HepG2 (cell line): Measurements from ENCODE around the gene NR3C2. TPM values are rescaled to one million over a fixed set of nuclear protein-coding genes. Genes with fewer than 3 reads are reported as not detected.

ENCODE experiments used
- ATAC-seq: fragments of 200-7000 bp; cut with Tn5 transposase; 3 replicates; pipeline ENCODE4 v1.9.1; 2020; ENCODE audit warnings: mild to moderate bottlenecking, moderate library complexity
- BruUV-seq: library from RNA; stranded (reverse); fragments of 400-500 nt; replicated peaks from 2 replicates; lab custom pipeline; 2021; lab: Mats Ljungman, UMichigan
- CTCF ChIA-PET: fragments of 300-600 bp; formaldehyde crosslinking; extraction: SDS; loops from one replicate; lab custom pipeline; 2021; ENCODE audit warnings: low total read pairs, inconsistent platforms, low intra/inter-chr PET ratio; lab: Yijun Ruan, JAX
- POLR2A ChIA-PET: fragments of 350-600 bp; sonication (Branson Sonifier 250); formaldehyde crosslinking; loops from one replicate; lab custom pipeline; 2020; ENCODE audit warnings: antibody characterized with exemption, inconsistent platforms; lab: Yijun Ruan, JAX
- DNase-seq: peaks from one replicate; pipeline ENCODE4 v3.0.0-alpha.2; 2015; ENCODE audit warnings: low spot score
- FAIRE-seq: peaks from 3 replicates; lab custom pipeline; 2011; peaks lifted over from hg19 to GRCh38; lab: Jason Lieb, UNC
- H2AFZ ChIP-seq: one replicate; pipeline ENCODE4 v1.6.1; 2011; ENCODE audit warnings: low read length, inconsistent platforms
- H3K27ac ChIP-seq: fragments of 300-600 bp; 3 replicates; pipeline ENCODE4 v1.8.0; 2011; ENCODE audit warnings: mixed run types, mild to moderate bottlenecking, mixed read lengths, low read length, inconsistent platforms; ENCODE audit not compliant: insufficient read depth; ENCODE audit errors: extremely low read length
- H3K27me3 ChIP-seq, 2 experiments: fragments of 200-600 bp in 1 of 2; 2 replicates in 1 of 2; 3 replicates in 1 of 2; pipeline versions ENCODE4 v1.6.0 to v1.8.0; 2011; ENCODE audit warnings: low read length in 2 of 2, mild to moderate bottlenecking in 2 of 2, moderate library complexity in 2 of 2, inconsistent platforms in 1 of 2; ENCODE audit not compliant: insufficient read depth in 2 of 2, control insufficient read depth in 1 of 2
- H3K36me3 ChIP-seq, 2 experiments: fragments of 200-600 bp in 1 of 2; replicated peaks in 1 of 2; 2 replicates in 1 of 2; 3 replicates in 1 of 2; pipeline versions ENCODE4 v1.5.1 to v1.8.0; 2011; ENCODE audit warnings: low read length in 2 of 2, inconsistent platforms in 1 of 2; ENCODE audit not compliant: insufficient read depth in 2 of 2, control insufficient read depth in 1 of 2
- H3K4me1 ChIP-seq: 2 replicates; pipeline ENCODE4 v1.5.1; 2012; ENCODE audit warnings: low read length, inconsistent platforms; ENCODE audit not compliant: insufficient read depth
- H3K4me2 ChIP-seq: 2 replicates; pipeline ENCODE4 v1.6.0; 2011; ENCODE audit warnings: low read depth, low read length, inconsistent platforms
- H3K4me3 ChIP-seq, 3 experiments: fragments of 200-600 bp in 1 of 3; sonication (generic), shearing (Covaris generic) in 1 of 3; replicated peaks in 1 of 3; 2 replicates each; pipeline ENCODE4 v1.5.1; 2011 to 2016; ENCODE audit warnings: low read length in 3 of 3, inconsistent platforms in 2 of 3, low read depth in 2 of 3, mild to moderate bottlenecking in 2 of 3, control low read depth in 1 of 3, mixed read lengths in 1 of 3; ENCODE audit not compliant: insufficient read depth in 1 of 3
- H3K79me2 ChIP-seq: one replicate; pipeline ENCODE4 v1.6.1; 2011; ENCODE audit warnings: low read length, inconsistent platforms; ENCODE audit not compliant: insufficient read depth
- H3K9ac ChIP-seq: 2 replicates; pipeline ENCODE4 v1.6.0; 2011; ENCODE audit warnings: mild to moderate bottlenecking, low read depth, low read length, inconsistent platforms; ENCODE audit not compliant: insufficient read depth
- H3K9me3 ChIP-seq: 2 replicates; pipeline ENCODE4 v1.5.1; 2012; ENCODE audit warnings: mild to moderate bottlenecking, low read length
- H4K20me1 ChIP-seq: 2 replicates; pipeline ENCODE4 v1.6.0; 2011; ENCODE audit warnings: inconsistent platforms, mild to moderate bottlenecking, low read length, moderate library complexity; ENCODE audit not compliant: insufficient read depth
- RFX5 ChIP-seq: IDR thresholded peaks from 2 replicates; pipeline ENCODE4 v1.6.1; 2011; ENCODE audit warnings: low read depth, low read length, improper control_type of control experiment
- ZKSCAN5 ChIP-seq: sonication (generic); formaldehyde crosslinking; IDR thresholded peaks from 2 replicates; pipeline ENCODE4 v1.5.1; 2020; ENCODE audit warnings: mild to moderate bottlenecking, missing genetic modification reagents
- ZNF546 ChIP-seq: sonication (generic); formaldehyde crosslinking; conservative IDR thresholded peaks from 2 replicates; pipeline ENCODE4 v1.8.1; 2023; ENCODE audit warnings: mild to moderate bottlenecking, missing genetic modification reagents
- WGBS: methylation state at CpG from one replicate; pipeline ENCODE4 v1.1.6; 2017; ENCODE audit warnings: low lambda C conversion rate; 5-methylcytosine and 5-hydroxymethylcytosine counted together
- in situ Hi-C: cut with HindIII; loops from 2 replicates; pipeline ENCODE4 v1.10.0; 2017; ENCODE audit warnings: low pct_unique_long_range_greater_than_20kb; ENCODE audit not compliant: extremely low pct_ligation_motif_present
- intact Hi-C: fragments of 100-400 bp; cut with micrococcal nuclease; formaldehyde crosslinking; loops from one replicate; pipeline ENCODE4 v1.10.0; 2022; ENCODE audit not compliant: unreplicated experiment
- polyA plus RNA-seq, 8 experiments: library from polyadenylated mRNA; depleted of rRNA in 3 of 8; stranded (reverse) in 7 of 8; unstranded in 1 of 8; fragments of >200 nt; fragmentation: Illumina TruSeq in 4 of 8; extraction: Trizol in 4 of 8; gene quantifications; 2 replicates each; pipeline versions ENCODE4 v1.2.1 to v1.2.3, GENCODE V29; 2011 to 2016; ENCODE audit warnings: low read depth in 4 of 8, missing spikeins in 1 of 8, mixed read lengths in 1 of 8; ENCODE audit not compliant: insufficient read depth in 1 of 8
- total RNA-seq, 5 experiments: library from RNA; depleted of rRNA; stranded (reverse); fragments of >200 nt; fragmentation: Illumina TruSeq; extraction: Trizol; gene quantifications; 2 replicates each; pipeline ENCODE4 v1.2.3, GENCODE V29; 2016; ENCODE audit warnings: low read depth in 1 of 5
- TF ChIP-seq, protein P1 (sequence below): sonication (generic); formaldehyde crosslinking; IDR thresholded peaks from 2 replicates; pipeline ENCODE4 v1.5.0; 2020; ENCODE audit warnings: missing genetic modification reagents
- TF ChIP-seq, protein P2 (sequence below): sonication (generic); formaldehyde crosslinking; IDR thresholded peaks from 2 replicates; pipeline ENCODE4 v1.5.1; 2020; ENCODE audit warnings: mild to moderate bottlenecking, moderate library complexity, missing genetic modification reagents

Gene NR3C2
- total and polyA plus RNA-seq, 2 of the 13 experiments (the other 11 are each of a cell fraction or from before 2014, with no cell fraction given): 0.26 to 0.46 TPM

DNA sequence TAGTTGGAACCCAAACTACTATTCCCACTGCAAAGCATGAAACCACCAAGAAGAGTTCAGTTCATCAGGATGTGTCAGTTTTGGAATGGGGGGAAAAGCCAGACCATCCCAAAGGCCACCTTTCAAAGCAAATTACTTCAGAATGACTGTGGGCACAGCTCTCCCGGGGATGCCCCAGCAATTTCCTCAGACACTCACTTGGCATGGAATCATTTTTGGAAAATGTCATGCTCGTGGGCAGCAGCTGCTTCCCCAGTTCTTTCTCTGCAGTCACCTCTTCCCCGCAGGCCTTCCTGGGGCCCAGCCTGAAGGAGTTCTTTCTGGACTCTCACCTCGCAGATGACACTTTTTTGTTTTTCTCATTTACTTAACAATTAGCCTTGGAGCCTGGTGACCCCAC is 350.3 kb downstream of the NR3C2 start:
- no TSS peak for BruUV-seq
- Histone ChIP-seq H3K4me2 (no peak overlapping the region), H3K9me3 (no peaks in the 10 kb centered on the region), H3K27me3 (no peaks in the 10 kb centered on the region), H3K27ac (no peak overlapping the region), H3K9ac (no peak overlapping the region), H4K20me1 (no peaks in the 10 kb centered on the region), H3K79me2 (no peaks in the 10 kb centered on the region), H3K4me3 (no peak overlapping the region), H3K36me3 (no peaks in the 10 kb centered on the region), H3K4me1 (no peaks in the 10 kb centered on the region), H2AFZ (no peak overlapping the region)
- WGBS: 52% methylated on average over 3 of the region's 4 CpGs
- TF ChIP-seq, protein P1, sequence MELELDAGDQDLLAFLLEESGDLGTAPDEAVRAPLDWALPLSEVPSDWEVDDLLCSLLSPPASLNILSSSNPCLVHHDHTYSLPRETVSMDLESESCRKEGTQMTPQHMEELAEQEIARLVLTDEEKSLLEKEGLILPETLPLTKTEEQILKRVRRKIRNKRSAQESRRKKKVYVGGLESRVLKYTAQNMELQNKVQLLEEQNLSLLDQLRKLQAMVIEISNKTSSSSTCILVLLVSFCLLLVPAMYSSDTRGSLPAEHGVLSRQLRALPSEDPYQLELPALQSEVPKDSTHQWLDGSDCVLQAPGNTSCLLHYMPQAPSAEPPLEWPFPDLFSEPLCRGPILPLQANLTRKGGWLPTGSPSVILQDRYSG: no peak
- TF ChIP-seq, protein P2, sequence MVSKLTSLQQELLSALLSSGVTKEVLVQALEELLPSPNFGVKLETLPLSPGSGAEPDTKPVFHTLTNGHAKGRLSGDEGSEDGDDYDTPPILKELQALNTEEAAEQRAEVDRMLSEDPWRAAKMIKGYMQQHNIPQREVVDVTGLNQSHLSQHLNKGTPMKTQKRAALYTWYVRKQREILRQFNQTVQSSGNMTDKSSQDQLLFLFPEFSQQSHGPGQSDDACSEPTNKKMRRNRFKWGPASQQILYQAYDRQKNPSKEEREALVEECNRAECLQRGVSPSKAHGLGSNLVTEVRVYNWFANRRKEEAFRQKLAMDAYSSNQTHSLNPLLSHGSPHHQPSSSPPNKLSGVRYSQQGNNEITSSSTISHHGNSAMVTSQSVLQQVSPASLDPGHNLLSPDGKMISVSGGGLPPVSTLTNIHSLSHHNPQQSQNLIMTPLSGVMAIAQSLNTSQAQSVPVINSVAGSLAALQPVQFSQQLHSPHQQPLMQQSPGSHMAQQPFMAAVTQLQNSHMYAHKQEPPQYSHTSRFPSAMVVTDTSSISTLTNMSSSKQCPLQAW (CRISPR knock-in tag): no peak
- no peak for TF ChIP-seq ZKSCAN5
- no peak for TF ChIP-seq ZNF546 (CRISPR knock-in tag)
- TF ChIP-seq RFX5: no peak
- no peak for ATAC-seq
- in situ Hi-C loops: no loop called here
- intact Hi-C loops: no loop called here
- ChIA-PET CTCF (no interaction called here), POLR2A (no interaction called here)
- no peak for DNase-seq
- FAIRE-seq: no peak
